Measurements from ENCODE around the gene EXD3. TPM values are rescaled to one million over a fixed set of nuclear protein-coding genes. Genes with fewer than 3 reads are reported as not detected.
A peak's percentile ranks its signal among the peaks of the same experiment; 100 is the strongest.

Gene EXD3
- total and polyA plus RNA-seq, 9 of the 15 experiments (the other 6 are each of a cell fraction or from before 2014, with no cell fraction given), result 0.29 to 12.5 (median 3.9) TPM

- Histone ChIP-seq H3K79me2 (ENCODE audit: control insufficient read depth, insufficient read depth, low read length) (no peaks in the 10 kb centered on the region), H3K9me1 (ENCODE audit: control insufficient read depth, insufficient read depth, low read length) (no peaks in the 10 kb centered on the region), H3K27ac (ENCODE audit: extremely low read depth, low read depth, low read length) (no peak overlapping the region), H3K4me2 (ENCODE audit: insufficient read depth, low read length) (no peak overlapping the region), H3K9me3 (replicated peaks; ENCODE audit: control insufficient read depth, insufficient read depth, low read depth, low read length) (no peaks in the 10 kb centered on the region), H2AFZ (ENCODE audit: low read depth, low read length) (no peak overlapping the region), H3K4me1 (replicated peaks in 1 of 2; ENCODE audit: control insufficient read depth in 2 of 2, insufficient read depth in 2 of 2, low read length in 2 of 2) (peaks cover 16 to 96% of the 10 kb centered on the region in 2 experiments), H4K20me1 (replicated peaks; ENCODE audit: control insufficient read depth, insufficient read depth, low read length) (0 out of 2 replicates have a peak, but pooled peaks cover 5% of the 10 kb centered on the region), H3K9ac (ENCODE audit: insufficient read depth in 1 of 2, low read depth in 2 of 2, low read length in 2 of 2) (peak overlapping the region in 1 of 2 experiments; percentile 72; a peak in 2 of 4 replicates), H3K27me3 (ENCODE audit: control insufficient read depth in 2 of 2, insufficient read depth in 2 of 2, low read length in 2 of 2) (no peaks in the 10 kb centered on the region), H3K4me3 (no peak overlapping the region), H3K36me3 (ENCODE audit: control insufficient read depth, insufficient read depth, low read length) (no peaks in the 10 kb centered on the region)
- CTCF ChIA-PET (ENCODE audit: low intra/inter-chr PET ratio), result no interaction called here
- POLR2A ChIA-PET, result interaction anchor here (0.9 kb wide), 1 partner anchor 164 kb away, joined by 3 read pairs; no protein-coding TSS in a partner anchor
- no peak for DNase-seq (ENCODE audit: extremely low read depth in 1 of 4, low spot score in 3 of 4)
- intact Hi-C loops (cut with micrococcal nuclease), result no loop called here
- WGBS (ENCODE audit: insufficient coverage, low coverage, missing lambda C conversion rate), result 64% methylated on average over 35 of the region's 42 CpGs
- in situ Hi-C loops (cut with MboI), result no loop called here
- no peak for ATAC-seq
- no peak for FAIRE-seq
- BruUV-seq (replicated peaks), result no TSS peak
- no peak for TF ChIP-seq THAP7 (CRISPR knock-in tag; IDR thresholded peaks at IDR 0.05)
- no peak for TF ChIP-seq SRSF7 (optimal IDR thresholded peaks at IDR 0.05; ENCODE audit: low read depth, low read length)
- no peak for TF ChIP-seq ZNF407 (IDR thresholded peaks at IDR 0.05; ENCODE audit: low read depth)
- no peak for TF ChIP-seq ZNF175 (CRISPR knock-in tag; IDR thresholded peaks at IDR 0.05; ENCODE audit: low read depth)
- TF ChIP-seq PREB (CRISPR knock-in tag; IDR thresholded peaks at IDR 0.05), result no peak
These were observed 108.1 kb downstream of the EXD3 start for GRCh38 chr9:137314561-137315560.
